ENCODE results near the gene FGD2. TPM values are rescaled to one million over a fixed set of nuclear protein-coding genes. Genes with fewer than 3 reads are reported as not detected.

The FGD2 gene
- total RNA-seq, 1 experiment from 2014 or later = 0.10 TPM

DNA sequence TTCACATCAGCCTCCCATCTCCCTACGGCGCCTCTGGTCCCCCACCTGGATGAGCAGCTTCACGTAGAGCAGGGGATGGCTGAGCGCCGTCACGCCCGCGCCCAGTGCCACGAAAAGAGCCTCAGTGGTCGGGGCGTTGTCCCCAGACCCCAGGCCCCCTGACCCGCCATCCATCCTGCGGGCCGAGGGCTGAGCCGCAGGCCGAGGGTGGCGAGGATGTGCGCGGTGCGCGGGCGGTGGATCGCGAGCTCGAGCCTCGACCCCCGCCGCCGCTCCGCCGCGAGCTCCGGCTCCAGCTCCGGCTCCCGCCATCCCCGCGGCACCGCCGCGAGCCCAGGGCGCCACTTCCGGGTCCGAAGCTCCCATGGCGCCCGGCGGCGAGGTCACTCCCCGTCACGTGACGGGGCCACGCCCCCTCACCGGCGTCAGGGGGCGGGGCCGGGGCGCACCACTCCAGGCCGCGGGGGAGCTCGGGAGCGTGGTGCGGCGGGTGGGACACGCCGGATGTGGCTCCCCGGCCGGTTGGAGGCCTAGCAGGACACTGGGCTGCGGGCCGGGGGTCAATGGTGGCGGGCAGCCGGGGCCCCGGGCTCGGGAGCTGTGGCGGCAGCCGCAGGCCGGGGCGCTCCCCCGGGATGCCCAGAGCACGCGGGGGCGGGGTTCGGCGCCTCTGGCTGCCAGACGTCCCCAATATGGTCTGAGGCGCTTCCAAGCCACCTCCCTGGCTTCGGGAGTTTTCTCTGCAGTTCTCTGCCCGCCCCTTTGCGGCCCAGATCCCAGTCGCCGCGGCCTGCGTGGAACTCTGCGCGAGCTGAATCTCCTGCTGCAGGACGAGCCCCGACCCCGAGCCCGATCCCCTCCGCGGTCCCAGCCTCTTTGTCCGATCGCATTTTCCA, 19.4 kb upstream of the FGD2 start, which contains the start of gene MTCH1 (continued):
- TF ChIP-seq, protein P1, sequence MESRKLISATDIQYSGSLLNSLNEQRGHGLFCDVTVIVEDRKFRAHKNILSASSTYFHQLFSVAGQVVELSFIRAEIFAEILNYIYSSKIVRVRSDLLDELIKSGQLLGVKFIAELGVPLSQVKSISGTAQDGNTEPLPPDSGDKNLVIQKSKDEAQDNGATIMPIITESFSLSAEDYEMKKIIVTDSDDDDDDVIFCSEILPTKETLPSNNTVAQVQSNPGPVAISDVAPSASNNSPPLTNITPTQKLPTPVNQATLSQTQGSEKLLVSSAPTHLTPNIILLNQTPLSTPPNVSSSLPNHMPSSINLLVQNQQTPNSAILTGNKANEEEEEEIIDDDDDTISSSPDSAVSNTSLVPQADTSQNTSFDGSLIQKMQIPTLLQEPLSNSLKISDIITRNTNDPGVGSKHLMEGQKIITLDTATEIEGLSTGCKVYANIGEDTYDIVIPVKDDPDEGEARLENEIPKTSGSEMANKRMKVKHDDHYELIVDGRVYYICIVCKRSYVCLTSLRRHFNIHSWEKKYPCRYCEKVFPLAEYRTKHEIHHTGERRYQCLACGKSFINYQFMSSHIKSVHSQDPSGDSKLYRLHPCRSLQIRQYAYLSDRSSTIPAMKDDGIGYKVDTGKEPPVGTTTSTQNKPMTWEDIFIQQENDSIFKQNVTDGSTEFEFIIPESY (IDR thresholded peaks at IDR 0.05; ENCODE audit: extremely low read depth, insufficient replicate concordance, low read length) = no peak
- TF ChIP-seq ELF1 (IDR thresholded peaks at IDR 0.05; ENCODE audit: borderline replicate concordance, low read depth) (peak; percentile 87), EGR1 (IDR thresholded peaks at IDR 0.05; ENCODE audit: low read depth) (peak; percentile 78), EZH2phosphoT487 (IDR thresholded peaks at IDR 0.05; ENCODE audit: borderline replicate concordance) (no peak)
- TF ChIP-seq, protein P2, sequence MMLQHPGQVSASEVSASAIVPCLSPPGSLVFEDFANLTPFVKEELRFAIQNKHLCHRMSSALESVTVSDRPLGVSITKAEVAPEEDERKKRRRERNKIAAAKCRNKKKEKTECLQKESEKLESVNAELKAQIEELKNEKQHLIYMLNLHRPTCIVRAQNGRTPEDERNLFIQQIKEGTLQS (IDR thresholded peaks at IDR 0.05) = no peak
- TF ChIP-seq, protein P3, sequence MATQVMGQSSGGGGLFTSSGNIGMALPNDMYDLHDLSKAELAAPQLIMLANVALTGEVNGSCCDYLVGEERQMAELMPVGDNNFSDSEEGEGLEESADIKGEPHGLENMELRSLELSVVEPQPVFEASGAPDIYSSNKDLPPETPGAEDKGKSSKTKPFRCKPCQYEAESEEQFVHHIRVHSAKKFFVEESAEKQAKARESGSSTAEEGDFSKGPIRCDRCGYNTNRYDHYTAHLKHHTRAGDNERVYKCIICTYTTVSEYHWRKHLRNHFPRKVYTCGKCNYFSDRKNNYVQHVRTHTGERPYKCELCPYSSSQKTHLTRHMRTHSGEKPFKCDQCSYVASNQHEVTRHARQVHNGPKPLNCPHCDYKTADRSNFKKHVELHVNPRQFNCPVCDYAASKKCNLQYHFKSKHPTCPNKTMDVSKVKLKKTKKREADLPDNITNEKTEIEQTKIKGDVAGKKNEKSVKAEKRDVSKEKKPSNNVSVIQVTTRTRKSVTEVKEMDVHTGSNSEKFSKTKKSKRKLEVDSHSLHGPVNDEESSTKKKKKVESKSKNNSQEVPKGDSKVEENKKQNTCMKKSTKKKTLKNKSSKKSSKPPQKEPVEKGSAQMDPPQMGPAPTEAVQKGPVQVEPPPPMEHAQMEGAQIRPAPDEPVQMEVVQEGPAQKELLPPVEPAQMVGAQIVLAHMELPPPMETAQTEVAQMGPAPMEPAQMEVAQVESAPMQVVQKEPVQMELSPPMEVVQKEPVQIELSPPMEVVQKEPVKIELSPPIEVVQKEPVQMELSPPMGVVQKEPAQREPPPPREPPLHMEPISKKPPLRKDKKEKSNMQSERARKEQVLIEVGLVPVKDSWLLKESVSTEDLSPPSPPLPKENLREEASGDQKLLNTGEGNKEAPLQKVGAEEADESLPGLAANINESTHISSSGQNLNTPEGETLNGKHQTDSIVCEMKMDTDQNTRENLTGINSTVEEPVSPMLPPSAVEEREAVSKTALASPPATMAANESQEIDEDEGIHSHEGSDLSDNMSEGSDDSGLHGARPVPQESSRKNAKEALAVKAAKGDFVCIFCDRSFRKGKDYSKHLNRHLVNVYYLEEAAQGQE (IDR thresholded peaks at IDR 0.05; ENCODE audit: low read depth) = no peak
